Fibroblast of mammary gland (primary cell): ENCODE measurements around the gene VEGFC.

Experiments
- DNase-seq: peaks from one replicate; pipeline ENCODE4 v3.0.0-alpha.2; 2010; ENCODE audit warnings: low read depth
- H3K4me3 ChIP-seq: 2 replicates; pipeline ENCODE4 v1.5.1; 2011; ENCODE audit warnings: low read depth, mild to moderate bottlenecking, low read length, moderate library complexity; ENCODE audit not compliant: control insufficient read depth
- CTCF ChIP-seq: conservative IDR thresholded peaks from 2 replicates; pipeline ENCODE4 v1.5.1; 2011; ENCODE audit warnings: low read depth, low read length, inconsistent platforms; ENCODE audit not compliant: control insufficient read depth, insufficient read depth

VEGFC gene

DNA sequence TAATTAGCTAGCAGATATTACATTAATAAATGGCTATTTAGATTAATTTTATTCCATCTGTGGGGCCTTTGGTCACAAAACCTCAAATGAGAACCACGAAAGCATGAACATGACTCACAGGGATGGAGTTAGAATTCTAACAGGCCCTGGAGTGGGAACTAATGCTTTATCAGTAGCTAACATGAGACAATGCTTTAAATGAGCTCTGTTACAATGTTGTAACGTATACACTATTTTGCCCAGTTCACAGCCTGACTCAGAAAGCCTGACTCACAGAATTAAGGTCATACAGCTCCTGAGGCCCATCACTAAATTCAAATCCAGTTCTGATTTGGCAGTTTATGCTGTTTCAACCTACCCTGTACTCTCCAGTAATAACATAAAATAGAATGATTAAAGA is 23.2 kb downstream of the VEGFC start:
- peak; percentile 98 for DNase-seq
- TF ChIP-seq CTCF: no peak
- no peak overlapping the region for H3K4me3 ChIP-seq

DNA sequence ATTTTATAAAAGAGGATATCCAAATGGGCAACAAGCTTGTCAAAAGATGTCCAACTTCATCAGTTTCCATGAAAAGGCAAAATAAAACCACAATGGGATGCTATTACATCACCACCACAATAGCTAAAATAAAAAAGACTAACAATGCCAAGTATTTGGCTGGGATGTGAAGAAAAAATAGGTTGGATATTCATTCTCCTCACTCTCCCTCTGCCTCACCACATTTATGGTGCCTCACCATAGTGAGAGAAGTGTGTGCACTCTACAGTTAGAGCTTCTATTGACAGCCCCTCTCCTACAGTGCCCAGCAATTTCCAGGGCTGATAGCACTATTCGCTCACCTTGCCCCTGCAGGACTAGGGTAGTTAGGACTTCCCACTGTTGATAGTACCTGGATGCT is 25.5 kb downstream of the VEGFC start:
- H3K4me3 ChIP-seq: no peak overlapping the region
- no peak for TF ChIP-seq CTCF
- no peak for DNase-seq

GRCh38 chr4:176762661-176763308 is 29.9 kb downstream of the VEGFC start:
- TF ChIP-seq CTCF: no peak
- DNase-seq: no peak
- H3K4me3 ChIP-seq: no peak overlapping the region

- no peak for DNase-seq
- TF ChIP-seq CTCF: no peak
- no peak overlapping the region for H3K4me3 ChIP-seq
These were observed 30.9 kb downstream of the VEGFC start for GRCh38 chr4:176761872-176762271.

DNA sequence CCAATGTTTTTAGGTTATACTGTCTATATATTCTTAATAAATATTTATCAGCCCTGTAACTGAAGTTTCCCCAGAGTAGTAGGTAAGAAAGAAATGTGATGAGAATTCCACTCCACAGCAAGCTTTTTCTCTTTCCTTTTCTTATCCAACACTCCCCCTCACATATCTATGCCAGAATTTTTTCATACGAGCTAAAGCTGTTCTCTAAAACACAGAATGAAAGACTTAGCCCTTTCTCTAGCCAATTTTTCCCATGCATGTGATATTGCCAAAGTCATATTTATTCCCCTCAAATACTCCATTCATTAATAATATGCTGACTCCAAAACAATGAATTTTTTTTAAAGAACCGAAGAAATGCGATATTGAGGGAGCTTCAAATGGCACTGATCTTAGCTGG is 32.3 kb downstream of the VEGFC start:
- no peak overlapping the region for H3K4me3 ChIP-seq
- no peak for DNase-seq
- no peak for TF ChIP-seq CTCF

DNA sequence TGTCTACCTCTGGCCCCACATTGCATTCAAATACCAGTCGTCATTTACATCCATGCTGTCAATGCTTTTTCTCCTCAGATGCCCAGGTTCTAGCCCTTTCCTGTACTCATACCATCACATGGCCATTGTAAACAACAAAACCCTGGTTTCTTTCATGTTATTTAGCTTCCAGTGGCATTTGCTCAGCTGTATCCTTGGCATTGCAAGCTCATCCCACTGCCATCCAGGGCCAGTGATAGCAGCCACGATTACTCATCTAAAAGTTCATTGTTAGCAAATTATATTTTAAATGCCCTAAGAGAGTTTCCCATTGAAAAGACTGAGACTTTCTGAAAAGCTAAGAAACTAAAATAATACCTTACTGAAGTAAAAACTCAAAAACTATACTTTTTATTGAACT is 34.0 kb downstream of the VEGFC start:
- no peak for DNase-seq
- H3K4me3 ChIP-seq: no peak overlapping the region
- TF ChIP-seq CTCF: no peak

GRCh38 chr4:176758323-176758722 is 34.4 kb downstream of the VEGFC start:
- no peak overlapping the region for H3K4me3 ChIP-seq
- DNase-seq: no peak

More at GRCh38 chr4:176758323-176758722, 34.4 kb downstream of the VEGFC start:
- no peak for TF ChIP-seq CTCF
